GM12874 (cell line): ENCODE results near the gene TRIM56.

Source experiments
- TF ChIP-seq, protein P1 (sequence below): IDR thresholded peaks from 2 replicates; pipeline ENCODE4 v1.5.1; 2011; ENCODE audit warnings: low read depth, mild to moderate bottlenecking, control low read depth, low read length, moderate library complexity; ENCODE audit not compliant: insufficient read depth

Gene TRIM56

DNA sequence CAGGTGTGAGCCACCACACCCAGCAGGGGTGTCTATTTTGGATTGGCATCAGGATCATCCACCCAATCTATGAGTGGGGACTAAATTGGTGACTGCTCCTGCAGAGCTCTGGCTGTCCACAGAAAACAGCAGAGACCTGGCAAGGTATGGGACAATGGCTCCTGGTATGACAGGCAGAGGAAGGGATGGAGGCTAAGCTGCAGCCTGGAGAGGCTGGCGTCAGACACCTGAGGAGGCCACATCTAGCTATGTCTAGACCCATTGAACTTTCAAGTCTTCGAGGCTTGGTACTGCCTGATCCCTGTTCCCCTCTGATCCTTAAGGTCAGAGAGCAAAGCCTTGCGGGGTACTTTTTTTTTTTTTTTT lies 38.4 kb downstream of the TRIM56 start:
- TF ChIP-seq, protein P1, sequence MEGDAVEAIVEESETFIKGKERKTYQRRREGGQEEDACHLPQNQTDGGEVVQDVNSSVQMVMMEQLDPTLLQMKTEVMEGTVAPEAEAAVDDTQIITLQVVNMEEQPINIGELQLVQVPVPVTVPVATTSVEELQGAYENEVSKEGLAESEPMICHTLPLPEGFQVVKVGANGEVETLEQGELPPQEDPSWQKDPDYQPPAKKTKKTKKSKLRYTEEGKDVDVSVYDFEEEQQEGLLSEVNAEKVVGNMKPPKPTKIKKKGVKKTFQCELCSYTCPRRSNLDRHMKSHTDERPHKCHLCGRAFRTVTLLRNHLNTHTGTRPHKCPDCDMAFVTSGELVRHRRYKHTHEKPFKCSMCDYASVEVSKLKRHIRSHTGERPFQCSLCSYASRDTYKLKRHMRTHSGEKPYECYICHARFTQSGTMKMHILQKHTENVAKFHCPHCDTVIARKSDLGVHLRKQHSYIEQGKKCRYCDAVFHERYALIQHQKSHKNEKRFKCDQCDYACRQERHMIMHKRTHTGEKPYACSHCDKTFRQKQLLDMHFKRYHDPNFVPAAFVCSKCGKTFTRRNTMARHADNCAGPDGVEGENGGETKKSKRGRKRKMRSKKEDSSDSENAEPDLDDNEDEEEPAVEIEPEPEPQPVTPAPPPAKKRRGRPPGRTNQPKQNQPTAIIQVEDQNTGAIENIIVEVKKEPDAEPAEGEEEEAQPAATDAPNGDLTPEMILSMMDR = no peak

DNA sequence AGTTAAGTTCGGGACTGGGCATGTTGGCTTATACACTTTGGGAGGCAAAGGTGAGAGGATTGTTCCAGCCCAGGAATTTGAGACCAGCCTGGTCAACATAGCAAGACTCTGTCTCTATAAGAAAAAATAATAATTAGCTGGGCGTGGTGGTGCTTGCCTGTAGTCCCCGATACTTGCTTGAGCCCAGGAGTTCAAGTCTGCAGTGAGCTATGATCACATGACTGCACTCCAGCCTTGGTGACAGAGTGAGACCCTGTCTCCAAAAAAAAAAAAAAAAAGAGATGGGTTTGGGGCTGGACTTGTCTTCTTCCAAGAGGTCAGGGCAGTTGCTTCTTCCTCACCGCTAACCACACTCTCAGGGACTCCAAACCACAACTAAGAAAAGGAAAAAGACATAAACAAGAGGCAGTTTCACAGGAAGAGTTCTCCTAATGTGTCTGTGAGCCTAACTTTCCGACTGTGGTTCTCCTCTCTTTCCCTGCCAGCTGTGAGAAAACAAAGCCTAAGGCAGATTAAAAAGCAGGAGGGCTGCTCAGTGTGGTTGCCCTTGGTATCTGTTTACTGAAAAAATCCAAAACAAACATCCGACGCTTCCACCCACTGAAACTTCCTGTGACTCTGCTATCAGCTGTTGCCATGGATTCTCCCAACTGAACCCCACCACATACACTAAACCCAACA lies 39.2 kb downstream of the TRIM56 start:
- TF ChIP-seq, protein P1 = no peak

- TF ChIP-seq, protein P1 = no peak
Measured at GRCh38 chr7:101125989-101126650, 40.8 kb downstream of the TRIM56 start.

DNA sequence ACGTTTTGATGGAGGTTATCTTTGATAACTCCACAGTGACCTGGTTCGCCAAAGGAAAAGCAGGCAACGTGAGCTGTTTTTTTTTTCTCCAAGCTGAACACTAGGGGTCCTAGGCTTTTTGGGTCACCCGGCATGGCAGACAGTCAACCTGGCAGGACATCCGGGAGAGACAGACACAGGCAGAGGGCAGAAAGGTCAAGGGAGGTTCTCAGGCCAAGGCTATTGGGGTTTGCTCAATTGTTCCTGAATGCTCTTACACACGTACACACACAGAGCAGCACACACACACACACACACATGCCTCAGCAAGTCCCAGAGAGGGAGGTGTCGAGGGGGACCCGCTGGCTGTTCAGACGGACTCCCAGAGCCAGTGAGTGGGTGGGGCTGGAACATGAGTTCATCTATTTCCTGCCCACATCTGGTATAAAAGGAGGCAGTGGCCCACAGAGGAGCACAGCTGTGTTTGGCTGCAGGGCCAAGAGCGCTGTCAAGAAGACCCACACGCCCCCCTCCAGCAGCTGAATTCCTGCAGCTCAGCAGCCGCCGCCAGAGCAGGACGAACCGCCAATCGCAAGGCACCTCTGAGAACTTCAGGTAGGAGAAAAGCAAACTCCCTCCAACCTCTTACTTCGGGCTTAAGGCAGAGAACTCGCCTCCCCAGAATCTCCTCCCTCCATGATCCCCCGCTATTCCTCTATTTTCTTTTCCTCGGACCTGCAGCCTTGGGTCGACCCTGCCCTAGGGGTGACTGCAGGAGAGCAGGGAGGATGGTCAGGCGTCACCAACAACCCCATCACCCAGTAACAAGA lies 41.6 kb downstream of the TRIM56 start, which contains the start of gene SERPINE1:
SERPINE1 (plus strand) TSS at position 454 of the 809 bp plus-strand sequence. CDS start 1,290 bp downstream, outside the sequence.
- TF ChIP-seq, protein P1 = peak; percentile 31; the same call in 1 of the 2 replicates

DNA sequence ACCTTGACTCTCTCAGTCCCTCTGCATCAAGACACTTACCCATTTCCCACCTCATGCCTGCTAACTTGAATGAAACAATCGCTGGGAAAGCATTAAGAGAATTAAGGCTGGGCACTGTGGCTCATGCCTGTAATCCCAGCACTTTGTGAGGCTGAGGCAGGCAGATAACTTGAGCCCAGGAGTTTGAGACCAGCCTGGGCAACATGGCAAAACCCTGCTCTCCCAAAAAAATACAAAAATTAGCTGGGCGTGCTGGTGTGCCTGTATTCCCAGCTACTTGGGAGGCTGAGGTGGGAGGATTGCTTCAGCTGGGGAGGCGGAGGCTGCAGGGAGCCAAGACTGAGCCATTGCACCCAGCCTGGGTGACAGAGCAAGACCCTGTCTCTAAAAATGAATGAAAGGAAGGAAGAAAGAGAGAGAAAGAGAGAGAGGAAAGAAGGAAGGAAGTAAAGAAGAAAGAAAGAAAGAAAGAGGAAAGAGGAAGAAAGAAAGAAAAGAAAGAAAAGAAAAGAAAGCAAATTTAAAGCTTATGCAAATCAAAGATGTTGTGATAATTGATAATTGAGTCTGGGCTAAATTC lies 42.3 kb downstream of the TRIM56 start:
- TF ChIP-seq, protein P1 = no peak

DNA sequence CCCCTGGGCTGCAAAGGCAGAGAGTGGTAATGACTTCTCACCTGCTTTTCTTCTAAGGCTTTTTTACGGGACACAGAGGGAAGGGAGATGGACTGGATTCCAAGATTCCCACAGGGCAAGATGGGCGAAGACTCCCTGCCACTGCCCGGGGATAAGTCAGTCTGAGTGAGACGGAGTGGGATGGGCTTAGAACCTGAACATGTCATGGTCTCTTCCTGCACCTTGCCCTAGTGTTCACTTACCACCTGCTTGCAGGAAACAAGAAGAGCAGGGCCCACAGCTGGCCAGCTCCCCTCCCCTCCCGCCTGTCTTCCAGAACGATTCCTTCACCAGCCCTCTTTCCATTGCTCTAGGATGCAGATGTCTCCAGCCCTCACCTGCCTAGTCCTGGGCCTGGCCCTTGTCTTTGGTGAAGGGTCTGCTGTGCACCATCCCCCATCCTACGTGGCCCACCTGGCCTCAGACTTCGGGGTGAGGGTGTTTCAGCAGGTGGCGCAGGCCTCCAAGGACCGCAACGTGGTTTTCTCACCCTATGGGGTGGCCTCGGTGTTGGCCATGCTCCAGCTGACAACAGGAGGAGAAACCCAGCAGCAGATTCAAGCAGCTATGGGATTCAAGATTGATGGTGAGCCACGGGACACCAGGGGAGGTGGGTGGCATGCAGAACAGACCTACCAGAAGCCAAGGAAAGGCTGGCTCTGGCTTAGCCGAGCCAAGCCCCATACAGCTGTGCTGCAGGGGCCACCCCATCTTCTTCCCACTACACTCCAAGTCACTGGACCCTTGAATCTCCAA lies 43.0 kb downstream of the TRIM56 start:
- TF ChIP-seq, protein P1 = no peak
